HG03520 (cell line): ENCODE results near the gene NLRP1.

ENCODE experiments used
- ATAC-seq: cut with Tn5 transposase; IDR thresholded peaks from one replicate; pipeline ENCODE4 v1.9.1; 2021; ENCODE audit warnings: mild to moderate bottlenecking, moderate library complexity; ENCODE audit not compliant: unreplicated experiment

NLRP1 gene

GRCh38 chr17:5558815-5559785, 25.2 kb downstream of the NLRP1 start:
- ATAC-seq = no peak

GRCh38 chr17:5557990-5558389, 26.3 kb downstream of the NLRP1 start:
- ATAC-seq = no peak

GRCh38 chr17:5557485-5557884, 26.8 kb downstream of the NLRP1 start:
- ATAC-seq = no peak

GRCh38 chr17:5555254-5555653, 29.1 kb downstream of the NLRP1 start:
- ATAC-seq = no peak

GRCh38 chr17:5553479-5553878, 30.8 kb downstream of the NLRP1 start:
- ATAC-seq = no peak

GRCh38 chr17:5552841-5553240, 31.5 kb downstream of the NLRP1 start:
- no peak for ATAC-seq

- ATAC-seq = no peak
Observed at GRCh38 chr17:5545051-5545987, 39.0 kb downstream of the NLRP1 start.

GRCh38 chr17:5544115-5544514, 40.2 kb downstream of the NLRP1 start:
- no peak for ATAC-seq

- ATAC-seq = no peak
Observed at GRCh38 chr17:5541610-5542202, 42.6 kb downstream of the NLRP1 start.

- ATAC-seq = no peak
Observed at GRCh38 chr17:5540321-5540720, 44.0 kb downstream of the NLRP1 start.

GRCh38 chr17:5539286-5539685, 45.0 kb downstream of the NLRP1 start:
- ATAC-seq = no peak

- ATAC-seq = no peak
Observed at GRCh38 chr17:5536866-5537650, 47.3 kb downstream of the NLRP1 start.

- ATAC-seq = no peak
Observed at GRCh38 chr17:5535436-5535835, 48.9 kb downstream of the NLRP1 start.

GRCh38 chr17:5533486-5534315, 50.6 kb downstream of the NLRP1 start:
- ATAC-seq = no peak

GRCh38 chr17:5532581-5532980, 51.7 kb downstream of the NLRP1 start:
- no peak for ATAC-seq

- ATAC-seq = no peak
Observed at GRCh38 chr17:5531085-5531418, 53.3 kb downstream of the NLRP1 start.

GRCh38 chr17:5530265-5531084, 53.8 kb downstream of the NLRP1 start:
- ATAC-seq = no peak

- ATAC-seq = no peak
Observed at GRCh38 chr17:5527601-5528250, 56.6 kb downstream of the NLRP1 start.
